ENCODE results near the gene RFTN1.

DNA sequence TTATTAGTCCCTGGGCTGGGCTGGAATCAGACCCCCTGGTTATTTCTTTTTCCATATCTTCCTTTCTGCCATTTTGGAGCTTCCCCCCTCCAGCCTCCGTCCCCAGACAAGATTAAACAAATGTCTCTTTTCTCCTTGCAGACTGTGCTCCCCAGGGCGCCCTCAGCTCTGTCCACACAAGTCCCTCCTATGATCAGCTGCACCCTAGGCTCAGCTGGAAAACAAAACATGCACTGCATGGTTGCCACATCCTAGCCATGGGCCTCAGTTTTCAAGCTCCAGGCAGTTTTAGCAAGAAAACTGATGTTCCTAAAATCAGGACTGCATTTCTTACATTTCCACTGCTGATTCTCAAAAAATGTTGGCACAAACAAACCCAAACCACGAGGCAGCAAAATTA, 23.5 kb upstream of the RFTN1 start:
- TF ChIP-seq CTCF (IDR thresholded peaks at IDR 0.05), result no peak
- TF ChIP-seq POLR2A (IDR thresholded peaks at IDR 0.05), result no peak

Measured in lower leg skin (tissue), 3 donors.